WTC11 (cell line): Measurements from ENCODE around the gene CDK11A. TPM values are rescaled to one million over a fixed set of nuclear protein-coding genes. Genes with fewer than 3 reads are reported as not detected.

Experiments
- ATAC-seq: fragments of 200-7000 bp; cut with Tn5 transposase; 2 replicates; pipeline ENCODE4 v1.10.0; 2021; ENCODE audit warnings: mild to moderate bottlenecking, moderate library complexity
- CTCF ChIA-PET: fragments of 300-600 bp; sonication (Branson Sonifier 250); formaldehyde crosslinking; loops from one replicate; lab custom pipeline; 2021; ENCODE audit warnings: antibody characterized with exemption; lab: Charles Lee
- POLR2A ChIA-PET: fragments of 350-600 bp; sonication (Branson Sonifier 250); formaldehyde crosslinking; loops from one replicate; lab custom pipeline; 2021; ENCODE audit warnings: antibody characterized with exemption; lab: Charles Lee
- DNase-seq: peaks from one replicate; pipeline ENCODE4 v3.0.0; 2021; ENCODE audit warnings: low spot score
- H3K27ac Mint-ChIP-seq: 2 replicates; pipeline ENCODE4 v1.8.0; 2021; ENCODE audit warnings: mixed read lengths
- H3K27me3 Mint-ChIP-seq: 2 replicates; pipeline ENCODE4 v1.8.0; 2021; ENCODE audit warnings: low read depth, mild to moderate bottlenecking, moderate library complexity, mixed read lengths
- H3K36me3 Mint-ChIP-seq: 2 replicates; pipeline ENCODE4 v1.8.0; 2021; ENCODE audit warnings: mixed read lengths
- H3K4me1 Mint-ChIP-seq: 2 replicates; pipeline ENCODE4 v1.8.0; 2022; ENCODE audit warnings: mixed read lengths
- H3K4me3 Mint-ChIP-seq: 2 replicates; pipeline ENCODE4 v1.8.0; 2021; ENCODE audit warnings: mild to moderate bottlenecking, moderate library complexity, mixed read lengths
- H3K9me3 Mint-ChIP-seq: 2 replicates; pipeline ENCODE4 v1.8.0; 2021; ENCODE audit warnings: mixed read lengths
- CREB1 ChIP-seq: sonication (generic); formaldehyde crosslinking; IDR thresholded peaks from 2 replicates; pipeline ENCODE4 v1.8.0; 2023; ENCODE audit warnings: mild to moderate bottlenecking, missing genetic modification reagents
- ELF4 ChIP-seq: sonication (generic); formaldehyde crosslinking; IDR thresholded peaks from 2 replicates; pipeline ENCODE4 v1.8.1; 2022; ENCODE audit warnings: low read depth, mild to moderate bottlenecking, moderate library complexity, missing genetic modification reagents
- EMX1 ChIP-seq: fragments of 250-450 bp; sonication (Bioruptor Pico); IDR thresholded peaks from 2 replicates; pipeline ENCODE4 v1.8.0; 2021; ENCODE audit warnings: mild to moderate bottlenecking
- ESRRA ChIP-seq: sonication (generic); formaldehyde crosslinking; IDR thresholded peaks from 2 replicates; pipeline ENCODE4 v1.8.1; 2022; ENCODE audit warnings: mild to moderate bottlenecking, missing genetic modification reagents, borderline replicate concordance
- FOXP1 ChIP-seq: sonication (generic); formaldehyde crosslinking; IDR thresholded peaks from 2 replicates; pipeline ENCODE4 v1.8.0; 2022; ENCODE audit warnings: missing genetic modification reagents, mild to moderate bottlenecking, moderate library complexity, borderline replicate concordance
- GABPB1 ChIP-seq: sonication (generic); formaldehyde crosslinking; IDR thresholded peaks from 2 replicates; pipeline ENCODE4 v1.8.1; 2023; ENCODE audit warnings: mild to moderate bottlenecking, missing genetic modification reagents
- HMGA2 ChIP-seq: fragments of 250-450 bp; sonication (Bioruptor Pico); IDR thresholded peaks from 2 replicates; pipeline ENCODE4 v1.4.0; 2021; ENCODE audit warnings: mild to moderate bottlenecking, moderate library complexity
- RELA ChIP-seq: sonication (generic); formaldehyde crosslinking; IDR thresholded peaks from 2 replicates; pipeline ENCODE4 v1.8.1; 2022; ENCODE audit warnings: missing genetic modification reagents, mild to moderate bottlenecking, borderline replicate concordance
- SOX15 ChIP-seq: fragments of 250-450 bp; sonication (Bioruptor Pico); IDR thresholded peaks from 2 replicates; pipeline ENCODE4 v1.9.0; 2021; ENCODE audit warnings: mild to moderate bottlenecking
- TEAD1 ChIP-seq: sonication (generic); formaldehyde crosslinking; IDR thresholded peaks from 2 replicates; pipeline ENCODE4 v1.8.0; 2022; ENCODE audit warnings: mild to moderate bottlenecking, missing genetic modification reagents
- ZNF396 ChIP-seq: fragments of 250-450 bp; sonication (Bioruptor Pico); IDR thresholded peaks from 2 replicates; pipeline ENCODE4 v1.8.0; 2021; ENCODE audit warnings: mild to moderate bottlenecking, moderate library complexity, borderline replicate concordance
- total RNA-seq: library from RNA; stranded (reverse); gene quantifications from 3 replicates; pipeline ENCODE4 v1.2.3, GENCODE V29; 2021
- TF ChIP-seq, protein P1 (sequence below): fragments of 250-450 bp; sonication (Bioruptor Pico); IDR thresholded peaks from 2 replicates; pipeline ENCODE4 v1.9.0; 2021; ENCODE audit warnings: mild to moderate bottlenecking
- TF ChIP-seq, protein P2 (sequence below): sonication (generic); formaldehyde crosslinking; IDR thresholded peaks from 2 replicates; pipeline ENCODE4 v1.8.0; 2022; ENCODE audit warnings: mild to moderate bottlenecking, missing genetic modification reagents
- TF ChIP-seq, protein P3 (sequence below): fragments of 250-450 bp; sonication (Bioruptor Pico); IDR thresholded peaks from 2 replicates; pipeline ENCODE4 v1.9.0; 2021; ENCODE audit warnings: mild to moderate bottlenecking
- TF ChIP-seq, protein P4 (sequence below): sonication (generic); formaldehyde crosslinking; IDR thresholded peaks from 2 replicates; pipeline ENCODE4 v1.8.1; 2022; ENCODE audit warnings: low read depth, missing genetic modification reagents, borderline replicate concordance
- TF ChIP-seq, protein P5 (sequence below): sonication (generic); formaldehyde crosslinking; IDR thresholded peaks from 2 replicates; pipeline ENCODE4 v1.8.0; 2023; ENCODE audit warnings: missing genetic modification reagents, mild to moderate bottlenecking, borderline replicate concordance
- TF ChIP-seq, protein P6 (sequence below): fragments of 250-450 bp; sonication (Bioruptor Pico); IDR thresholded peaks from 2 replicates; pipeline ENCODE4 v2.1.2; 2022; ENCODE audit warnings: mild to moderate bottlenecking, moderate library complexity
- TF ChIP-seq, protein P7 (sequence below): sonication (generic); formaldehyde crosslinking; conservative IDR thresholded peaks from 2 replicates; pipeline ENCODE4 v1.8.1; 2022; ENCODE audit warnings: mild to moderate bottlenecking, missing genetic modification reagents

Gene CDK11A
- total RNA-seq, 1 experiment from 2014 or later = 54.7 TPM

DNA sequence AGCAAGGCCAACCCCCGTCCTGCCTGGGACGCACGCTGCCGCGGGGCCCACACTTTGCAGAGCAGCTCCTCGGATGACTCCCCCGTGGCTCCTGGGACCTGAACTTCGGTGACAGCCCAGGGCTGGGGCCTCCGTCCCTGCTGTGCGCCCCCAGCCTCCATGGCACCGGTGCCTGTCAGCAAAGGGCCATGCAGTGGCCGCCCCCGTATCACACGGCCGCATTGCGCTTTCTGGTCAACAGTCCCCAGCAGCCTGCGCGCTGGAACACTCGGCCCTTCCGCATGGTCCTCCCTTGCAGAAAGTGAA is 36.1 kb upstream of the CDK11A start:
- no peaks in the 10 kb centered on the region for H3K9me3 Mint-ChIP-seq
- no peak overlapping the region for H3K27ac Mint-ChIP-seq
- DNase-seq (no peak), ATAC-seq (no peak)
- CTCF ChIA-PET = no interaction called here
- no peaks in the 10 kb centered on the region for H3K4me1 Mint-ChIP-seq
- H3K4me3 Mint-ChIP-seq = no peak overlapping the region
- TF ChIP-seq EMX1 (CRISPR knock-in tag) = no peak
- TF ChIP-seq CREB1 (CRISPR knock-in tag) = no peak
- no peak for TF ChIP-seq TEAD1 (CRISPR knock-in tag)
- TF ChIP-seq, protein P1, sequence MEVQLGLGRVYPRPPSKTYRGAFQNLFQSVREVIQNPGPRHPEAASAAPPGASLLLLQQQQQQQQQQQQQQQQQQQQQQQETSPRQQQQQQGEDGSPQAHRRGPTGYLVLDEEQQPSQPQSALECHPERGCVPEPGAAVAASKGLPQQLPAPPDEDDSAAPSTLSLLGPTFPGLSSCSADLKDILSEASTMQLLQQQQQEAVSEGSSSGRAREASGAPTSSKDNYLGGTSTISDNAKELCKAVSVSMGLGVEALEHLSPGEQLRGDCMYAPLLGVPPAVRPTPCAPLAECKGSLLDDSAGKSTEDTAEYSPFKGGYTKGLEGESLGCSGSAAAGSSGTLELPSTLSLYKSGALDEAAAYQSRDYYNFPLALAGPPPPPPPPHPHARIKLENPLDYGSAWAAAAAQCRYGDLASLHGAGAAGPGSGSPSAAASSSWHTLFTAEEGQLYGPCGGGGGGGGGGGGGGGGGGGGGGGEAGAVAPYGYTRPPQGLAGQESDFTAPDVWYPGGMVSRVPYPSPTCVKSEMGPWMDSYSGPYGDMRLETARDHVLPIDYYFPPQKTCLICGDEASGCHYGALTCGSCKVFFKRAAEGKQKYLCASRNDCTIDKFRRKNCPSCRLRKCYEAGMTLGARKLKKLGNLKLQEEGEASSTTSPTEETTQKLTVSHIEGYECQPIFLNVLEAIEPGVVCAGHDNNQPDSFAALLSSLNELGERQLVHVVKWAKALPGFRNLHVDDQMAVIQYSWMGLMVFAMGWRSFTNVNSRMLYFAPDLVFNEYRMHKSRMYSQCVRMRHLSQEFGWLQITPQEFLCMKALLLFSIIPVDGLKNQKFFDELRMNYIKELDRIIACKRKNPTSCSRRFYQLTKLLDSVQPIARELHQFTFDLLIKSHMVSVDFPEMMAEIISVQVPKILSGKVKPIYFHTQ = no peak
- TF ChIP-seq HMGA2 (CRISPR knock-in tag) = no peak
- TF ChIP-seq, protein P2, sequence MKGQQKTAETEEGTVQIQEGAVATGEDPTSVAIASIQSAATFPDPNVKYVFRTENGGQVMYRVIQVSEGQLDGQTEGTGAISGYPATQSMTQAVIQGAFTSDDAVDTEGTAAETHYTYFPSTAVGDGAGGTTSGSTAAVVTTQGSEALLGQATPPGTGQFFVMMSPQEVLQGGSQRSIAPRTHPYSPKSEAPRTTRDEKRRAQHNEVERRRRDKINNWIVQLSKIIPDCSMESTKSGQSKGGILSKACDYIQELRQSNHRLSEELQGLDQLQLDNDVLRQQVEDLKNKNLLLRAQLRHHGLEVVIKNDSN (CRISPR knock-in tag) = no peak
- TF ChIP-seq ELF4 (CRISPR knock-in tag) = no peak
- TF ChIP-seq, protein P3, sequence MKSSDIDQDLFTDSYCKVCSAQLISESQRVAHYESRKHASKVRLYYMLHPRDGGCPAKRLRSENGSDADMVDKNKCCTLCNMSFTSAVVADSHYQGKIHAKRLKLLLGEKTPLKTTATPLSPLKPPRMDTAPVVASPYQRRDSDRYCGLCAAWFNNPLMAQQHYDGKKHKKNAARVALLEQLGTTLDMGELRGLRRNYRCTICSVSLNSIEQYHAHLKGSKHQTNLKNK (CRISPR knock-in tag) = no peak
- TF ChIP-seq GABPB1 (CRISPR knock-in tag) = no peak
- TF ChIP-seq ZNF396 (CRISPR knock-in tag) = no peak
- TF ChIP-seq, protein P4, sequence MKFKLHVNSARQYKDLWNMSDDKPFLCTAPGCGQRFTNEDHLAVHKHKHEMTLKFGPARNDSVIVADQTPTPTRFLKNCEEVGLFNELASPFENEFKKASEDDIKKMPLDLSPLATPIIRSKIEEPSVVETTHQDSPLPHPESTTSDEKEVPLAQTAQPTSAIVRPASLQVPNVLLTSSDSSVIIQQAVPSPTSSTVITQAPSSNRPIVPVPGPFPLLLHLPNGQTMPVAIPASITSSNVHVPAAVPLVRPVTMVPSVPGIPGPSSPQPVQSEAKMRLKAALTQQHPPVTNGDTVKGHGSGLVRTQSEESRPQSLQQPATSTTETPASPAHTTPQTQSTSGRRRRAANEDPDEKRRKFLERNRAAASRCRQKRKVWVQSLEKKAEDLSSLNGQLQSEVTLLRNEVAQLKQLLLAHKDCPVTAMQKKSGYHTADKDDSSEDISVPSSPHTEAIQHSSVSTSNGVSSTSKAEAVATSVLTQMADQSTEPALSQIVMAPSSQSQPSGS = no peak
- TF ChIP-seq ESRRA (CRISPR knock-in tag) = no peak
- TF ChIP-seq SOX15 = no peak
- TF ChIP-seq, protein P5, sequence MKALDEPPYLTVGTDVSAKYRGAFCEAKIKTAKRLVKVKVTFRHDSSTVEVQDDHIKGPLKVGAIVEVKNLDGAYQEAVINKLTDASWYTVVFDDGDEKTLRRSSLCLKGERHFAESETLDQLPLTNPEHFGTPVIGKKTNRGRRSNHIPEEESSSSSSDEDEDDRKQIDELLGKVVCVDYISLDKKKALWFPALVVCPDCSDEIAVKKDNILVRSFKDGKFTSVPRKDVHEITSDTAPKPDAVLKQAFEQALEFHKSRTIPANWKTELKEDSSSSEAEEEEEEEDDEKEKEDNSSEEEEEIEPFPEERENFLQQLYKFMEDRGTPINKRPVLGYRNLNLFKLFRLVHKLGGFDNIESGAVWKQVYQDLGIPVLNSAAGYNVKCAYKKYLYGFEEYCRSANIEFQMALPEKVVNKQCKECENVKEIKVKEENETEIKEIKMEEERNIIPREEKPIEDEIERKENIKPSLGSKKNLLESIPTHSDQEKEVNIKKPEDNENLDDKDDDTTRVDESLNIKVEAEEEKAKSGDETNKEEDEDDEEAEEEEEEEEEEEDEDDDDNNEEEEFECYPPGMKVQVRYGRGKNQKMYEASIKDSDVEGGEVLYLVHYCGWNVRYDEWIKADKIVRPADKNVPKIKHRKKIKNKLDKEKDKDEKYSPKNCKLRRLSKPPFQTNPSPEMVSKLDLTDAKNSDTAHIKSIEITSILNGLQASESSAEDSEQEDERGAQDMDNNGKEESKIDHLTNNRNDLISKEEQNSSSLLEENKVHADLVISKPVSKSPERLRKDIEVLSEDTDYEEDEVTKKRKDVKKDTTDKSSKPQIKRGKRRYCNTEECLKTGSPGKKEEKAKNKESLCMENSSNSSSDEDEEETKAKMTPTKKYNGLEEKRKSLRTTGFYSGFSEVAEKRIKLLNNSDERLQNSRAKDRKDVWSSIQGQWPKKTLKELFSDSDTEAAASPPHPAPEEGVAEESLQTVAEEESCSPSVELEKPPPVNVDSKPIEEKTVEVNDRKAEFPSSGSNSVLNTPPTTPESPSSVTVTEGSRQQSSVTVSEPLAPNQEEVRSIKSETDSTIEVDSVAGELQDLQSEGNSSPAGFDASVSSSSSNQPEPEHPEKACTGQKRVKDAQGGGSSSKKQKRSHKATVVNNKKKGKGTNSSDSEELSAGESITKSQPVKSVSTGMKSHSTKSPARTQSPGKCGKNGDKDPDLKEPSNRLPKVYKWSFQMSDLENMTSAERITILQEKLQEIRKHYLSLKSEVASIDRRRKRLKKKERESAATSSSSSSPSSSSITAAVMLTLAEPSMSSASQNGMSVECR = no peak
- TF ChIP-seq, protein P6, sequence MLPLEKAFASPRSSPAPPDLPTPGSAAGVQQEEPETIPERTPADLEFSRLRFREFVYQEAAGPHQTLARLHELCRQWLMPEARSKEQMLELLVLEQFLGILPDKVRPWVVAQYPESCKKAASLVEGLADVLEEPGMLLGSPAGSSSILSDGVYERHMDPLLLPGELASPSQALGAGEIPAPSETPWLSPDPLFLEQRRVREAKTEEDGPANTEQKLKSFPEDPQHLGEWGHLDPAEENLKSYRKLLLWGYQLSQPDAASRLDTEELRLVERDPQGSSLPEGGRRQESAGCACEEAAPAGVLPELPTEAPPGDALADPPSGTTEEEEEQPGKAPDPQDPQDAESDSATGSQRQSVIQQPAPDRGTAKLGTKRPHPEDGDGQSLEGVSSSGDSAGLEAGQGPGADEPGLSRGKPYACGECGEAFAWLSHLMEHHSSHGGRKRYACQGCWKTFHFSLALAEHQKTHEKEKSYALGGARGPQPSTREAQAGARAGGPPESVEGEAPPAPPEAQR = no peak
- TF ChIP-seq FOXP1 = no peak
- TF ChIP-seq, protein P7, sequence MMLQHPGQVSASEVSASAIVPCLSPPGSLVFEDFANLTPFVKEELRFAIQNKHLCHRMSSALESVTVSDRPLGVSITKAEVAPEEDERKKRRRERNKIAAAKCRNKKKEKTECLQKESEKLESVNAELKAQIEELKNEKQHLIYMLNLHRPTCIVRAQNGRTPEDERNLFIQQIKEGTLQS (CRISPR knock-in tag) = no peak
- TF ChIP-seq RELA = no peak
- H3K36me3 Mint-ChIP-seq = peaks cover 52% of the 10 kb centered on the region
- POLR2A ChIA-PET = no interaction called here
- no peaks in the 10 kb centered on the region for H3K27me3 Mint-ChIP-seq
